Neutrophil (primary cell): ENCODE measurements around the gene REV3L.
"Not testable (repeated sequence)": the region's sequence is repeated elsewhere in the genome, so short reads cannot be mapped to it uniquely, and the experiment has no call there.

Experiments
- H3K27ac ChIP-seq: fragments of 200-600 bp; sonication (generic); 2 replicates; pipeline ENCODE4 v1.5.1; 2016; ENCODE audit warnings: mild to moderate bottlenecking, moderate library complexity
- H3K27me3 ChIP-seq: fragments of 200-600 bp; sonication (generic); 2 replicates; pipeline ENCODE4 v1.6.0; 2016; ENCODE audit warnings: mild to moderate bottlenecking
- H3K36me3 ChIP-seq: fragments of 200-600 bp; sonication (generic); 2 replicates; pipeline ENCODE4 v1.5.1; 2017
- H3K4me1 ChIP-seq, 2 experiments: fragments of 200-600 bp in 1 of 2; sonication (generic) in 1 of 2; 1 replicate in 1 of 2; 2 replicates in 1 of 2; pipeline versions ENCODE4 v1.5.1 to v1.6.1; 2013 to 2016; ENCODE audit warnings: low read depth in 1 of 2, low read length in 1 of 2, mild to moderate bottlenecking in 1 of 2, moderate library complexity in 1 of 2; ENCODE audit not compliant: control insufficient read depth in 1 of 2, insufficient read depth in 1 of 2
- H3K4me3 ChIP-seq, 2 experiments: fragments of 200-600 bp in 1 of 2; sonication (generic) in 1 of 2; 1 replicate in 1 of 2; 2 replicates in 1 of 2; pipeline ENCODE4 v1.5.1; 2013 to 2016; ENCODE audit warnings: low read depth in 1 of 2, low read length in 1 of 2, mild to moderate bottlenecking in 1 of 2, moderate library complexity in 1 of 2
- H3K9me3 ChIP-seq: fragments of 200-600 bp; sonication (generic); 2 replicates; pipeline ENCODE4 v1.5.1; 2016
- CTCF ChIP-seq: fragments of 200-600 bp; sonication (generic); IDR thresholded peaks from 2 replicates; pipeline ENCODE4 v1.5.1; 2016; ENCODE audit warnings: antibody characterized with exemption

The REV3L gene

GRCh38 chr6:111294374-111294967 is 188.5 kb downstream of the REV3L start:
- Histone ChIP-seq H3K4me1 (no peaks in the 10 kb centered on the region), H3K27me3 (no peaks in the 10 kb centered on the region), H3K9me3 (no peaks in the 10 kb centered on the region), H3K27ac (no peak overlapping the region), H3K36me3 (peaks cover 11% of the 10 kb centered on the region), H3K4me3 (no peak overlapping the region)
- no peak for TF ChIP-seq CTCF

- H3K36me3 ChIP-seq = peaks cover 5% of the 10 kb centered on the region
- H3K27ac ChIP-seq = no peak overlapping the region
- TF ChIP-seq CTCF = no peak
- H3K4me3 ChIP-seq = no peak overlapping the region
- no peaks in the 10 kb centered on the region for H3K4me1 ChIP-seq
- H3K27me3 ChIP-seq = no peaks in the 10 kb centered on the region
- H3K9me3 ChIP-seq = no peaks in the 10 kb centered on the region
Observed at GRCh38 chr6:111291336-111292259, 191.4 kb downstream of the REV3L start.

- not testable (repeated sequence) for H3K27ac ChIP-seq, H3K9me3 ChIP-seq, H3K36me3 ChIP-seq, H3K4me3 ChIP-seq, H3K4me1 ChIP-seq, H3K27me3 ChIP-seq
Observed at GRCh38 chr6:111290689-111291335, 192.2 kb downstream of the REV3L start.

GRCh38 chr6:111284356-111284755 is 198.7 kb downstream of the REV3L start:
- H3K4me3 ChIP-seq, H3K4me1 ChIP-seq, H3K27ac ChIP-seq, H3K27me3 ChIP-seq, H3K9me3 ChIP-seq: not testable (repeated sequence)
- H3K36me3 ChIP-seq = peaks cover 17% of the 10 kb centered on the region

- TF ChIP-seq CTCF = no peak
- H3K27ac ChIP-seq = no peak overlapping the region
- H3K4me3 ChIP-seq = no peak overlapping the region
- H3K36me3 ChIP-seq = peaks cover 21% of the 10 kb centered on the region
- no peaks in the 10 kb centered on the region for H3K4me1 ChIP-seq
- H3K27me3 ChIP-seq = no peaks in the 10 kb centered on the region
- H3K9me3 ChIP-seq = no peaks in the 10 kb centered on the region
Observed at GRCh38 chr6:111283707-111284106, 199.3 kb downstream of the REV3L start.

GRCh38 chr6:111282515-111282914 is 200.5 kb downstream of the REV3L start:
- Histone ChIP-seq H3K27ac (no peak overlapping the region), H3K9me3 (no peaks in the 10 kb centered on the region), H3K27me3 (no peaks in the 10 kb centered on the region), H3K4me1 (no peaks in the 10 kb centered on the region), H3K36me3 (peaks cover 20% of the 10 kb centered on the region), H3K4me3 (no peak overlapping the region)
- TF ChIP-seq CTCF = no peak
